ENCODE results near the gene SEL1L3. TPM values are rescaled to one million over a fixed set of nuclear protein-coding genes. Genes with fewer than 3 reads are reported as not detected.

The SEL1L3 gene
- polyA plus RNA-seq, 1 of the 3 experiments (the other 2 are of a cell fraction): 2.2 TPM

GRCh38 chr4:25697516-25697915 is 165.3 kb downstream of the SEL1L3 start:
- Histone ChIP-seq H3K36me3 (replicated peaks in 1 of 2; ENCODE audit: control insufficient read depth in 1 of 2, insufficient read depth in 2 of 2, low read length in 1 of 2) (no peaks in the 10 kb centered on the region), H4K20me1 (ENCODE audit: insufficient read depth) (no peaks in the 10 kb centered on the region), H3K4me2 (no peak overlapping the region), H3F3A (replicated peaks; ENCODE audit: insufficient read depth) (no peaks in the 10 kb centered on the region), H3K4me3 (ENCODE audit: low read depth in 2 of 2, low read length in 1 of 2) (no peak overlapping the region), H3K27me3 (ENCODE audit: insufficient read depth) (no peaks in the 10 kb centered on the region; the same call in 1 of the 2 replicates), H3K4me1 (ENCODE audit: control insufficient read depth in 1 of 2, insufficient read depth in 2 of 2, low read depth in 1 of 2, low read length in 1 of 2) (no peaks in the 10 kb centered on the region), H3K27ac (ENCODE audit: low read depth in 2 of 2, low read length in 1 of 2) (no peak overlapping the region), H3K9me3 (no peaks in the 10 kb centered on the region), H3K79me2 (ENCODE audit: insufficient read depth) (no peaks in the 10 kb centered on the region), H3K9ac (no peak overlapping the region), H3K9me2 (no peaks in the 10 kb centered on the region), H2AFZ (ENCODE audit: low read depth) (no peak overlapping the region)
- ChIA-PET POLR2A (no interaction called here), CTCF (no interaction called here)
- WGBS (ENCODE audit: low lambda C conversion rate): 16% methylated on average over 5 of the region's 5 CpGs
- no peak for DNase-seq
- no peak for TF ChIP-seq NFIC (IDR thresholded peaks at IDR 0.05; ENCODE audit: borderline replicate concordance)
- TF ChIP-seq FOSL2 (IDR thresholded peaks at IDR 0.05; ENCODE audit: borderline replicate concordance, low read depth): no peak
- no peak for TF ChIP-seq TEAD4 (IDR thresholded peaks at IDR 0.05; ENCODE audit: borderline replicate concordance, insufficient read depth)
- no peak for TF ChIP-seq GABPA (IDR thresholded peaks at IDR 0.05; ENCODE audit: low read depth)
- TF ChIP-seq, protein P1, sequence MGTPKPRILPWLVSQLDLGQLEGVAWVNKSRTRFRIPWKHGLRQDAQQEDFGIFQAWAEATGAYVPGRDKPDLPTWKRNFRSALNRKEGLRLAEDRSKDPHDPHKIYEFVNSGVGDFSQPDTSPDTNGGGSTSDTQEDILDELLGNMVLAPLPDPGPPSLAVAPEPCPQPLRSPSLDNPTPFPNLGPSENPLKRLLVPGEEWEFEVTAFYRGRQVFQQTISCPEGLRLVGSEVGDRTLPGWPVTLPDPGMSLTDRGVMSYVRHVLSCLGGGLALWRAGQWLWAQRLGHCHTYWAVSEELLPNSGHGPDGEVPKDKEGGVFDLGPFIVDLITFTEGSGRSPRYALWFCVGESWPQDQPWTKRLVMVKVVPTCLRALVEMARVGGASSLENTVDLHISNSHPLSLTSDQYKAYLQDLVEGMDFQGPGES (IDR thresholded peaks at IDR 0.05; ENCODE audit: low read depth, low read length): no peak
- TF ChIP-seq EZH2phosphoT487 (IDR thresholded peaks at IDR 0.05; ENCODE audit: borderline replicate concordance, low read depth): no peak
- TF ChIP-seq RXRA (IDR thresholded peaks at IDR 0.05; ENCODE audit: borderline replicate concordance, low read depth): no peak
- TF ChIP-seq PBX3 (IDR thresholded peaks at IDR 0.05): no peak
- TF ChIP-seq SMC3 (IDR thresholded peaks at IDR 0.05; ENCODE audit: low read depth, low read length): no peak
- no peak for TF ChIP-seq POLR2AphosphoS5 (IDR thresholded peaks at IDR 0.05; ENCODE audit: low read depth, low read length)
- TF ChIP-seq YY1 (IDR thresholded peaks at IDR 0.05; ENCODE audit: low read depth): no peak
- no peak for TF ChIP-seq MEF2A (IDR thresholded peaks at IDR 0.05; ENCODE audit: borderline replicate concordance, low read depth)
- TF ChIP-seq JUND (IDR thresholded peaks at IDR 0.05): no peak
- TF ChIP-seq FOXM1 (IDR thresholded peaks at IDR 0.05; ENCODE audit: low read depth): no peak
- TF ChIP-seq, protein P2, sequence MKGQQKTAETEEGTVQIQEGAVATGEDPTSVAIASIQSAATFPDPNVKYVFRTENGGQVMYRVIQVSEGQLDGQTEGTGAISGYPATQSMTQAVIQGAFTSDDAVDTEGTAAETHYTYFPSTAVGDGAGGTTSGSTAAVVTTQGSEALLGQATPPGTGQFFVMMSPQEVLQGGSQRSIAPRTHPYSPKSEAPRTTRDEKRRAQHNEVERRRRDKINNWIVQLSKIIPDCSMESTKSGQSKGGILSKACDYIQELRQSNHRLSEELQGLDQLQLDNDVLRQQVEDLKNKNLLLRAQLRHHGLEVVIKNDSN (IDR thresholded peaks at IDR 0.05; ENCODE audit: borderline replicate concordance, low read depth): no peak
- TF ChIP-seq TAF1 (IDR thresholded peaks at IDR 0.05; ENCODE audit: borderline replicate concordance, low read depth, low read length): no peak
- TF ChIP-seq, protein P3, sequence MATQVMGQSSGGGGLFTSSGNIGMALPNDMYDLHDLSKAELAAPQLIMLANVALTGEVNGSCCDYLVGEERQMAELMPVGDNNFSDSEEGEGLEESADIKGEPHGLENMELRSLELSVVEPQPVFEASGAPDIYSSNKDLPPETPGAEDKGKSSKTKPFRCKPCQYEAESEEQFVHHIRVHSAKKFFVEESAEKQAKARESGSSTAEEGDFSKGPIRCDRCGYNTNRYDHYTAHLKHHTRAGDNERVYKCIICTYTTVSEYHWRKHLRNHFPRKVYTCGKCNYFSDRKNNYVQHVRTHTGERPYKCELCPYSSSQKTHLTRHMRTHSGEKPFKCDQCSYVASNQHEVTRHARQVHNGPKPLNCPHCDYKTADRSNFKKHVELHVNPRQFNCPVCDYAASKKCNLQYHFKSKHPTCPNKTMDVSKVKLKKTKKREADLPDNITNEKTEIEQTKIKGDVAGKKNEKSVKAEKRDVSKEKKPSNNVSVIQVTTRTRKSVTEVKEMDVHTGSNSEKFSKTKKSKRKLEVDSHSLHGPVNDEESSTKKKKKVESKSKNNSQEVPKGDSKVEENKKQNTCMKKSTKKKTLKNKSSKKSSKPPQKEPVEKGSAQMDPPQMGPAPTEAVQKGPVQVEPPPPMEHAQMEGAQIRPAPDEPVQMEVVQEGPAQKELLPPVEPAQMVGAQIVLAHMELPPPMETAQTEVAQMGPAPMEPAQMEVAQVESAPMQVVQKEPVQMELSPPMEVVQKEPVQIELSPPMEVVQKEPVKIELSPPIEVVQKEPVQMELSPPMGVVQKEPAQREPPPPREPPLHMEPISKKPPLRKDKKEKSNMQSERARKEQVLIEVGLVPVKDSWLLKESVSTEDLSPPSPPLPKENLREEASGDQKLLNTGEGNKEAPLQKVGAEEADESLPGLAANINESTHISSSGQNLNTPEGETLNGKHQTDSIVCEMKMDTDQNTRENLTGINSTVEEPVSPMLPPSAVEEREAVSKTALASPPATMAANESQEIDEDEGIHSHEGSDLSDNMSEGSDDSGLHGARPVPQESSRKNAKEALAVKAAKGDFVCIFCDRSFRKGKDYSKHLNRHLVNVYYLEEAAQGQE (IDR thresholded peaks at IDR 0.05; ENCODE audit: low read depth, low read length): no peak

Small RNA genes within 50 kb of the gene (small RNA-seq; reads per million reads assigned to genes)
- 0 reads per million in 7 experiments for gene MTND4LP22

Other genes with a start within 250 kb of the SEL1L3 start
- gene SLC34A2, start 207.1 kb downstream of the SEL1L3 start, polyA plus RNA-seq (2012; rRNA removed): not detected in 2 replicates
- gene SMIM20, start 51.2 kb upstream of the SEL1L3 start, polyA plus RNA-seq (2012; rRNA removed): 39.2 and 39.4 TPM in 2 replicates